Lung (tissue), 12 donors: ENCODE measurements around the gene RIC8B. TPM values are rescaled to one million over a fixed set of nuclear protein-coding genes. Genes with fewer than 3 reads are reported as not detected.

Experiments
- ATAC-seq: fragments of 200-7000 bp; cut with Tn5 transposase; one replicate; pipeline ENCODE4 v1.9.1; 2020; ENCODE audit warnings: moderate number of reproducible peaks; ENCODE audit not compliant: insufficient read depth, low FRiP score
- DNase-seq, 3 donors: peaks; one replicate each; pipeline ENCODE4 v3.0.0-alpha.2; 2013 to 2017
- H3K27ac ChIP-seq, 2 donors: one replicate each; pipeline ENCODE4 v1.5.1; 2013; ENCODE audit warnings: mild to moderate bottlenecking in 2 of 2, moderate library complexity in 2 of 2, control low read depth in 1 of 2, inconsistent platforms in 1 of 2, low read depth in 1 of 2, low read length in 1 of 2
- H3K27me3 ChIP-seq, 3 donors: one replicate each; pipeline ENCODE4 v1.5.1; 2013; ENCODE audit warnings: low read length in 2 of 3; ENCODE audit not compliant: control insufficient read depth in 3 of 3, insufficient read depth in 3 of 3
- H3K36me3 ChIP-seq, 4 donors: one replicate each; pipeline ENCODE4 v1.5.1; 2013; ENCODE audit warnings: low read length in 4 of 4, mild to moderate bottlenecking in 1 of 4, moderate library complexity in 1 of 4; ENCODE audit not compliant: control insufficient read depth in 4 of 4, insufficient read depth in 4 of 4
- H3K4me1 ChIP-seq, 5 donors: one replicate each; pipeline ENCODE4 v1.5.1; 2013; ENCODE audit warnings: low read length in 5 of 5, mild to moderate bottlenecking in 2 of 5, moderate library complexity in 1 of 5; ENCODE audit not compliant: control insufficient read depth in 5 of 5, insufficient read depth in 5 of 5
- H3K4me3 ChIP-seq: one replicate; pipeline ENCODE4 v1.5.1; 2013; ENCODE audit warnings: mild to moderate bottlenecking, control low read depth, moderate library complexity
- H3K9ac ChIP-seq, 2 donors: one replicate each; pipeline ENCODE4 v1.5.1; 2013; ENCODE audit warnings: low read length in 2 of 2, control low read depth in 1 of 2; ENCODE audit not compliant: insufficient read depth in 1 of 2
- H3K9me3 ChIP-seq, 4 donors: one replicate each; pipeline ENCODE4 v1.5.1; 2013; ENCODE audit warnings: low read length in 3 of 4, mild to moderate bottlenecking in 1 of 4, moderate library complexity in 1 of 4; ENCODE audit not compliant: control insufficient read depth in 4 of 4, insufficient read depth in 3 of 4
- CTCF ChIP-seq: IDR thresholded peaks from 2 replicates; pipeline ENCODE4 v1.5.1; 2012; ENCODE audit warnings: mild to moderate bottlenecking; ENCODE audit errors: control extremely low read depth, extremely low read depth
- WGBS, 2 donors: extraction: QIAGEN DNeasy Blood & Tissue Kit; methylation state at CpG; one replicate each; pipeline ENCODE4 v1.1.7; 2013; 5-methylcytosine and 5-hydroxymethylcytosine counted together
- polyA plus RNA-seq, 2 donors: library from polyadenylated mRNA; stranded (reverse); fragments of 200-250 nt; gene quantifications; one replicate each; pipeline ENCODE4 v1.2.1, GENCODE V29; 2013
- total RNA-seq, 2 donors: library from RNA; depleted of rRNA in 1 of 2; stranded (reverse); fragments of >200 nt in 1 of 2; gene quantifications; one replicate each; pipeline ENCODE4 v1.2.1, GENCODE V29; 2014 to 2021
- donor health status: control.
- donor health status: control.
- donor health status: Bipolar disorder and iron deficiency.
- donor health status: healthy.
- donor health status: DM: yes; HTN: yes; CAD: no.

Gene RIC8B
- total and polyA plus RNA-seq, 4 donors, result 3.3 to 14.4 (median 8.2) TPM

- no peak overlapping the region for H3K4me3 ChIP-seq
- H3K27me3 ChIP-seq, result no peaks in the 10 kb centered on the region
- no peak for TF ChIP-seq CTCF
- peak; percentile 13 for ATAC-seq
- H3K27ac ChIP-seq, result no peak overlapping the region
- WGBS, 2 donors, result 50 to 67% methylated on average over 8 of the region's 8 CpGs
- no peak overlapping the region for H3K9ac ChIP-seq
- peaks cover 0 to 6% (median 0%) of the 10 kb centered on the region in 5 donors for H3K4me1 ChIP-seq
- no peaks in the 10 kb centered on the region for H3K36me3 ChIP-seq
- H3K9me3 ChIP-seq, result peaks cover 0 to 4% (median 0%) of the 10 kb centered on the region in 4 donors
- DNase-seq, result peak; percentile 25 to 55 (median 46)
Measured at GRCh38 chr12:106766393-106766826, 8.1 kb upstream of the RIC8B start.

- no peak for TF ChIP-seq CTCF
- Histone ChIP-seq H3K9me3 (peaks cover 0 to 4% (median 0%) of the 10 kb centered on the region in 4 donors), H3K9ac (no peak overlapping the region), H3K27ac (no peak overlapping the region), H3K36me3 (no peaks in the 10 kb centered on the region), H3K27me3 (no peaks in the 10 kb centered on the region), H3K4me1 (peaks cover 0 to 6% (median 0%) of the 10 kb centered on the region in 5 donors), H3K4me3 (no peak overlapping the region)
- DNase-seq, result no peak
- WGBS, 2 donors, result 78 to 81% methylated on average over 2 of the region's 2 CpGs
- no peak for ATAC-seq
Measured at GRCh38 chr12:106767206-106767605, 7.3 kb upstream of the RIC8B start.

- Histone ChIP-seq H3K9ac (no peak overlapping the region), H3K27ac (no peak overlapping the region), H3K36me3 (no peaks in the 10 kb centered on the region), H3K4me3 (no peak overlapping the region), H3K9me3 (peaks cover 0 to 4% (median 0%) of the 10 kb centered on the region in 4 donors), H3K4me1 (peaks cover 0 to 6% (median 0%) of the 10 kb centered on the region in 5 donors), H3K27me3 (no peaks in the 10 kb centered on the region)
- ATAC-seq (no peak), DNase-seq (no peak)
- TF ChIP-seq CTCF, result no peak
- 60 to 64% methylated on average over 9 of the region's 9 CpGs for WGBS, 2 donors
Measured at GRCh38 chr12:106767954-106768822, 6.3 kb upstream of the RIC8B start.
